DMS53 treated with DMSO at 0.1 percent for 48 hours (cell line): ENCODE measurements around the gene SQSTM1.

Source experiments
- DNase-seq: peaks from one replicate; lab custom pipeline; 2025; ENCODE audit not compliant: unreplicated experiment; lab: John Stamatoyannopoulos, UW

The SQSTM1 gene

DNA sequence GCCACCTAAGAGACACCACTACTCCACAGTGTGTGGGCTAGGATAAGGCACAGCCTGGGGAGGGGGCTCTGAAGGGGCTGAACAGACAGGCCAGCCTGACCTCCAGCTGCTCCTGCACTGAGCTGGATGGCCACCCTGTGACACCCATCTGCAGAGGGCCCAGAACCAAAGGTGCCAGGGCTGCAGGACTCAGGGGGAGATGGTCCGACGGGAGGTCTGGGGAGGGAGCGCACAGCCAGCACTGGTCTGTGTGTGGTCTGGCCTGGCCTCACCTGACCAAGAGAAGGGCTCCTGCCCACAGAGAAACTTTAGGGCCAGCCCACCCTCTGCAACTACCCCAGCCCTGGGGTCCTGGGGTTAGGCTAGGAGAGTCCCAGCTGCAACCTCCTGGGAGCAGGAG is 26.1 kb upstream of the SQSTM1 start:
- DNase-seq, result no peak

DNA sequence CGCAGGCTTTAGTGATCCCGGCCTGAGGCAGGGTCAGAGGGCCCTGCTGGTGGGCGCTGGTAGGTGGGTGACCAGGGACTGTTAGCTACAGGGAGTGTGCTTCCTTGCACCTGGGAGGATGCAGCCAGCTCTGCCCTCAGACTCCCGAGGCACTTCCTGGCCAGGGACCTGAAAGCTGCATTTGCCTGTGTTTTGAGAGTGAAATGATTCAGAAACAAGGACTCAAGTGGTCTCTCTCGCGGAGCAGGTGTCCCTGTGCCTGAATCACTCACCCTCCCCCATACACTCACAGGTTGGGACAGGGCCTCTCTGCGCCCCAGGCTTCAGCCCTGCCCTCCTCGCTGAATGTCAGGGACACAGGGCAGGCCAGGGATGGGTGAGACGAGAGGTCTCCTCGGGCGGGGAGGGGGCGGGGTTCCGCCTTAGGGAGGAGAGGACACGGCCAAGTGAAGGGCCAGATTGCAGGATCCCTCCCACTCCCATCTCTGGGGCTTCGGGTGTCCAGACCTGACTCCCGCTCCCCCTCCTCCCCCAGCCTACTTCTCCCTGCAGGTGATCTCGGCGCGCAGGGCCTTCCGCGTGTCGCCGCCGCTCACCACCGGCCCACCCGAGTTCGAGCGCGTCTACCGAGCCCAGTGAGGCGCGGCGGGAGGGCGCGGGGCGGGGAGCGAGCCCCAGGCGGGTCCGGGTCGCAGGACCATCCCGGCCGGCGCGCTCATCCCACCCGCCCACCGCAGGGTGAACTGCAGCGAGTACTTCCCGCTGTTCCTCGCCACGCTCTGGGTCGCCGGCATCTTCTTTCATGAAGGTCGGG is 25.4 kb upstream of the SQSTM1 start:
- peak; percentile 94 for DNase-seq

DNA sequence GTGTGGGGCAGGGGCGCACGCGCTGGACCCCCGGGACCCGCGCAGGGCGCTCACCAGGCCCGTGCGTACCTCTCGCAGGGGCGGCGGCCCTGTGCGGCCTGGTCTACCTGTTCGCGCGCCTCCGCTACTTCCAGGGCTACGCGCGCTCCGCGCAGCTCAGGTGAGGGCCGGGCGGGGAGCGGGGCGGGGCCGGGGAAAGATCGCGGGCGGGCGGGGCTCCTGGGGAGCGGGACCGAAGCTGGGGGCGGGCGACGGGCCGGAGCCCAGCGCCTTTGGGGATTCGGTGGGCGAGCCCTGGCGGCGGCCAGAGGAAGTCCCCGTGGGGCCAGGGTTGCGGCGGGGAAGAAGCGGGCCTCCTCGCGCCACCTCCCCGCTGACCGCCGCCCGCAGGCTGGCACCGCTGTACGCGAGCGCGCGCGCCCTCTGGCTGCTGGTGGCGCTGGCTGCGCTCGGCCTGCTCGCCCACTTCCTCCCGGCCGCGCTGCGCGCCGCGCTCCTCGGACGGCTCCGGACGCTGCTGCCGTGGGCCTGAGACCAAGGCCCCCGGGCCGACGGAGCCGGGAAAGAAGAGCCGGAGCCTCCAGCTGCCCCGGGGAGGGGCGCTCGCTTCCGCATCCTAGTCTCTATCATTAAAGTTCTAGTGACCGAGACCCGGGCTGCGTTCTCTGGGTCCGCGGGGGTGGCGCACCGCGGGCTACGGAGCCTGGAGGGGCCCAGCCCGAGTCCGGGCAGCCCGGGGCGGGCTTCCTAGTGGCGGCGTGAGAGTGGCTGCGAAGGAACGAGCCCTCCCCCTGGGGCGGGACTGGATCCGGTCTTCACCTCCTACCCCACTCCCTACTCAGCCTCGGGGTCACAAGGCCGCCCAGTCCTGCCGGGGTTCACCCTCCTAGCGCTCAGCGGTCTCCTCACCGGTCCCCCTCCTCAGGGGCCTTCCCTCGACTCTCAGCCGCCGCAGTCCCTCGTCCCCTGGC is 24.6 kb upstream of the SQSTM1 start:
- peak; percentile 79 for DNase-seq

DNA sequence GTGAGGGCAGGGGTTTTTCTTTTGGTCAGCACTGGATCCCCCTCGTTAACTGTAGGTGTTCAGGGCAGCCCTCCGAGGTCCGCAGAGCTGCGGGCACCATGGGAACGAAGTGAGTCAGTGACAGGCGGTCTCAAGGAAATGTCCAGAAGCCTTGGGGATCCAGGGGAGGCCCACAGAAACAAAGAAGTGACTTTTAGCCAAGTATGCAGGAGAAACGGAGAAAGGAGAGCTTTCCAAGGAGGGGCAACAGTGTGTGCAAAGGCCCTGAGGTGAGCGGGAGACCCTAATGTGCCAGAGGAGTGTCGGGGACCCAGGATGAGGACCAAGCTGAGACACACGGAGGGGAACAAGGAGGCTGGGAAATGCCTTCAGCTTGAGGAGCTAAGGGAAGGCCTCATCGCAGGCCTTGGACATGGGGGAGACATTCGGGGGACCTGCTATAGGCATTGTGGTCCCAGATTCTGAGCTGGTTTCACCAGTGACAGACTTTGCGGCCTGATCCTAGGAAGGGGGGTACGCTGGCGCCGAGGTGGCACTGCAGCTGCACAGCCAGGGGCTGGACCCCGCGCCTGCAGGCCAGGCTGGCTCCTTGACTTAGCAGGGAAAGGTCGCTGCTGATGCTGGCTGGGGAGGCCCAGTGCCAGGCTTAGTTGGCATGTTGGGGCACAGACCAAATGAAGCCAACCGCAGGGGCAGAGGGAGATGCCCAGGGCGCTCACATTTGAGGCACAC is 23.7 kb upstream of the SQSTM1 start:
- no peak for DNase-seq

DNA sequence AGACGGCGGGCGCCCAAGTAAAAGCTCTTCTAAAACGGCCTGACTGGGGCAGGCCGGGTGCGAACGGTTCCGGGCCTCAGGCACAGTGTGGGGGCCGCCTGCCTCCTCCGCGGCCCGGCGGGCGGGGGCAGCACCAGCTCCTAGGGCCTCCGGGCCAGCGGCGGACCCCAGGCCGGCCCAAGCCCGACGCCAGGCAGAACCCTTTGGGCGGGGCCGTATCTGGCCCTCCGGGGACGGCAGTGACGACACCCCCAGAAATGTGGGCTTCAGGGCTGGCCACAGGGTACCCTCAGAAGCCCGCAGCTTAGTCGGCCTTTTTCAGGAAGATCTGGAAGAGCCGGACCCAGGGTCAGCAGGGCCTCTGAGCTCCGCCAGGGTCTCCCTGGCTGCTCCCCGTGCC is 23.0 kb upstream of the SQSTM1 start:
- DNase-seq, result no peak

DNA sequence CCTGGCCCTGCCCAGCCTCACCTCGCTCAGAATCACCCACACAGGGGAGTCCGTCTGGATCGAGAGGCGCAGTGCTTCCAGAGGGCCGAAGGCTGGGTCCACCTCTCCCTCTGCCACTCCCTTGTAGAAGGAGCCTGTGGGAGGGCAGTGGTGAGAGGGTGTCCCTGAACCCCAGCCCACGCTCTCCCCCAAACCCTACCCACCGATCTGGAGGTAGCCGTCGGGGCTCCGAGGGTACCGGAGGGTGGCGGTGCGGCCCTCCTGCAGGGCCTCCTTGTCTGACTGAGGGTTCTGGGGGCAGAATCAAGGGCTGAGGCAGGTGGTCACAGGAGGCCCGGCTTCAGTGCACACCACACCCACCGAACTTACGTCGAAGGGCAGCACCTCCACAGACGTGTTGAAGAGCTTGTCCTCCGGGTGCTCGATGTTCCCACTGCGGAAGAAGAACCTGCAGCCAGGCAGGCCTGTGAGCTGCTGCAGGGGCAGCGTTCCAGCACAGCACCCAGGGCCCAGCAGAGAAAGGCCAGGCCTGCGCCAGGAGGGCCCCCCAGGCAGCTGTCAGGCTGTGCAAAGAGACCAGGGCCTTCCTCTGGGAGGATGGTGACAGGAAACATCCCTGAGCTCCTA is 22.4 kb upstream of the SQSTM1 start:
- DNase-seq, result no peak

DNA sequence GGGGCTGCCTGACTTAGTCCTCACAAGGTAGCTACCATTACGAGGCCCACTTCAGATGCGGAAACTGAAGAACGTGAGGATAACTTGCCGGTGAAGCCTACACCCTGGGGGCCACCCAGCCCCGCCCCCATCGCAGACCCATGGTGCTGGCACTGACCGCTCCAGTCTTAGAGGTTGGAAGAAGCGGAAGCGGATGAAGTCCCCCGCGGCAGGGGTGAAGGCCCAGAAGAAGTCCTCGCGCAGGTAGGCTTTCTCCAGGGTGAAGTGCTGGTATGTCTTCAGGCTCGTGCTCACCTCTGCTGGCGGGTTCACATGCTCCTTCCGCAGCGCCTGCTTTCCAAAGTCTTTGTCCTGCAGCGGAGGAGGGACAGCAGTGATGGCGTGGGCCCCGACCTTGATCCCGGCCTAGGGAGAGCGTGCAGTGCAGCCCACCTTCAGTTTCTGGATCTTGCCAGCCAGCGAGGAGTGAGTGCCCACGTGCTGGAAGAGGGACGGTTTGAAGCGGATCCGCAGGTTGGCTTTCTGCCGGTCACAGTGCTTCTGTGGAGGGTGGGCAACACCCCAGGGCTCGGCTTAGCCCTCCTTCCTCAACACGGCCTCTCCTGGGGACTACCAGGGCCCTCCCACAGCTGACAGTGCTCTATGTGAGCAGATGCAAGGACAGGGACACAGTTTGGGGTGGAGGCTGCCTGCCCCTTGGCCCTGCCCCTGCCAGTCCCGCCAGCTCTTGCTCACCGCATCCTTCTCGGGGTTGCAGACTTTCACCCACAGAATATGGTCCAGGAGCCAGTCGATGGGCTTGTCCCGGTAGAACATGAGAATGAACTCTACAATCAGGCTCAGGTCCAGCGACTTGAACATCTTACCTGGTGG is 21.7 kb upstream of the SQSTM1 start:
- no peak for DNase-seq

DNA sequence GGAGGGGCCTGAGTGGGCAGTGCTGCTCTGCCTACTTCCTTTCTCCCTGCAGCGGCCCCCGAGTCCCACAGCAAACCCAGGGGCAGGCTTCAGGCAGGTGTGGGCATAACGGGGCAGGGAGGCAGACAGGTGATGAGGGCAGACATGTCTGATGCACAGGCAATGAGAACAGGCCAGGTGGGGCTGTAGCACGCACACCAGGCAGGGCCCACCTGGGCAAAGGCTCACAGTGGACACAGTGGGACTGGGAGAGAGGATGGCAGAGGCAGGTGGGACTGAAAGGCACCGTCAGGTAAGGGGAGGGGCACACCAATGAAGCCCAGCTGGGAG is 21.1 kb upstream of the SQSTM1 start:
- DNase-seq, result no peak

DNA sequence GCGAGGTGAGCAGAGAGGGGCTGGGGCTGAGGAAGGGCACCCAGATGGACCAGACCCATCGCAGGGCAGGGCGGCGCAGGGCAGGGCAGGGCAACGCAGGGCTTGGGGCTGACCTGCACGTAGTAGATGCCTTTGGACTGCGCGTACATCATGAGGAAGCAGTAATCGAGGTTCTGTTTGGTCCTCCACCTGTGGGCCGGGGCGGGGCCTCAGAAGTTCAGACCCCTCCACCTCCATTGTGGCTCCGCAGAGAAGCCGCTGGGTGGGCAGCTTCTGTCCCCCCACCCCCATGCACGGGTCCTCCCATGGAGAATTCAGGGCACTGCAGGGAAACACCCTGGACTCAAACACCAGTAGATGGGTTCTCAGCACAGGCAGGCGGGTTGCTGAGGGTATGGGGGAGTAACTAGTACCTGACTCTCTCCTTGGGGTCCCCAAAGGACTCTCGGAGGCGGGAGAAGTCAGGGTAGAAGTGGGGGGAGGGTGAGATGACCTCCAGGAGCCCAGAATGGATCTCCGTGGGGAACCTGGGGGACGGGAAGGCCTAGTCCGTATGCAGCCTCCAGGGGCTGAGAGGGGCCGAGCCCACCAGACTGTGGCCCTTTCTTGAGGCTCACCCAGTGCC is 20.5 kb upstream of the SQSTM1 start:
- DNase-seq, result no peak

DNA sequence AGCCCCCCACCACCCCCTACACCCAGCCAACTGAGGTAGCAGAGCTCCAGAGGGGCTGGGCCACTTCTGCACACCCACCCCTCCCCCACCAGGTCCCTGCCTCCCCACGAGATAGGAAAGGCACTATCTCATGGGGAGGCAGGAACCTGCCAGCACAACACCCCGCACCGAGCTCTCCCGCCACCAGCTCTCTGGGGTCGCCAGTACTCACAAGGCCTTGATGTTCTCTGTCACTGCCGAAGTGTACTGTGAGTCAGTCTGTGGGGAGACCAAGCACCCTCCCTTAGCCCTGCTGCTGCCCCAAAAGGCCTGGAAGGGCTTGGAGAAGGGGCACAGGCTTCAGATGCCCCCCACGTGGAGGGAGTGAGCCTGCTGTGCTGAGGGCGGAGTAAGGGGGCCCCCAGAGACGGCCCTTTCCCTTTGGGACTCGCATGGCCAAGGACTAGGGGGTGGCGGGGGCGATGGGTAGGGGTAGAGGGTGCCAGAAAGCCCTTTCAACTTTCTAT is 20.0 kb upstream of the SQSTM1 start:
- DNase-seq, result no peak

DNA sequence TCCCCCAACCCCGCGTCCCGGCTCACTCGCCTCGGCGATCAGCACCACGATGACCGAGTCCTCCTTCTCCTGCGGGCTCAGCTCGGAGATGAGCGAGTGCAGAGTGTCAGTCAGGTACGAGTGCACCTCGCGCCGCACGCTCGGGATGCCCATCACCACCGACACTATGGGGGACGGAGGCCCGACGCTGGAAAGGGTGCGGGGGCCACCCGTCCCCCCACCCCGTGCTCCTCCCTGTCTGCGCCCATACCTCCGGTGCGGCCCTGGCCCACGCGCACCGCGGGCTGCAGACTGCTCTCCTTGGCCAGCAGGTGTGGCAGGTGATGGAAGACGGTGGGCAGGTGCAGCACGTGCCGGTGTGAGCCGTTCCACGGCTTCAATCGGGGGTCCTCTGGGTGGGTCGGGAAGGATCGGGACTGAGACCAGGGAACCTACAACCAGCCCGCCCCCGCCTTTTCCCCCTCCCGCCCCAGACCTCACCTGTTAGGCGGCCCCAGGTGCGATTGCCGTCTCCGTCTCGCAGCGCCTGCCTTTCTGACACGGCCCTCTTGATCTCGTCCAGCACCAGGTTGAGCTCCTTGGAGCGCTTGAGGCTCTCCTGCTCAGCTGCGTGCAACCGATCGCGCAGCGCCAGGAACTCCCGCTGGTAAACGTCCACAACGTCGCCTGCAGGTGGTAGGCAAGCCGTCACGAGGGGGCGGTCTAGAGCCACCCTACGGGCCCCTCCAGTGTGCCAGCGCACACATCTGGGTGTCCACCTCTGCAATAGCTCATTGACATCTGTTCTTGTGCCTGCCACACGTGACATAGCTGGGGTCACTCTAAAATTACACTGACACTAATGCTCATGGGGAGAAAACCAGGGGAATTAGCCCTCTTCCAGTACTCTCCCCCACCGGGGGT is 19.1 kb upstream of the SQSTM1 start:
- peak; percentile 57 for DNase-seq

DNA sequence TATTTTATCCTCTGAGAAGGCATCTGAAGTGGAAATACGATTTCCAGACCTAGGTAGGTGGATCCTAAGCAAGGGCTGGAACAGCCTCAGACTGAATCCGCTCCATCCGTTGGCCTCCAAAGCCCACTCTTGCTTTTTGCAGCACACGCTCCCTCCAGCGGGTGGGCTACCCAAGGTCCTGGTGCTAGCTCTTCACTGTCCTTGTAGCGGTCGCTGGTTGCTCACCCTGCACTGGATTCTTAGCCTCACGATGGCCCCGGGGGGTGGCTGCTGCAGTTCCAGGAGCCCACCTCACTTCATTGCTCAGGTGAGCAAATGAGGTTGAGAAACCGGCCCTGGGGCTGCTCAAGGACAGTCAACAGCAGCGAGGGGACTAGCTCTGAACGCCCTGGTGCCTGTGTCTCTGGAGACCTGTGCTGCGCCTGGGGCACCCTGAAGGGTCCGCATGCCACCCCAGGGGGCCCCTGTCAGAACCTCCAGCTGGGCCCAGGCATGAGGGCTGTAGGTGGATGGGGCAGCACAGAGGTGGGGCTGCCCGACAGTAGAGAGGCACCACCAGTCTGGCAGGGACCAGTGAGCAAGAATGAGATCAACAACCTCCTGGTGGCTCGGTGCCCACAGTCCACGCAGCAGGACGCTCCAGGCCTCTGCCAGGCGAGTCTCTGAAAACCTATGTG is 18.4 kb upstream of the SQSTM1 start:
- no peak for DNase-seq

DNA sequence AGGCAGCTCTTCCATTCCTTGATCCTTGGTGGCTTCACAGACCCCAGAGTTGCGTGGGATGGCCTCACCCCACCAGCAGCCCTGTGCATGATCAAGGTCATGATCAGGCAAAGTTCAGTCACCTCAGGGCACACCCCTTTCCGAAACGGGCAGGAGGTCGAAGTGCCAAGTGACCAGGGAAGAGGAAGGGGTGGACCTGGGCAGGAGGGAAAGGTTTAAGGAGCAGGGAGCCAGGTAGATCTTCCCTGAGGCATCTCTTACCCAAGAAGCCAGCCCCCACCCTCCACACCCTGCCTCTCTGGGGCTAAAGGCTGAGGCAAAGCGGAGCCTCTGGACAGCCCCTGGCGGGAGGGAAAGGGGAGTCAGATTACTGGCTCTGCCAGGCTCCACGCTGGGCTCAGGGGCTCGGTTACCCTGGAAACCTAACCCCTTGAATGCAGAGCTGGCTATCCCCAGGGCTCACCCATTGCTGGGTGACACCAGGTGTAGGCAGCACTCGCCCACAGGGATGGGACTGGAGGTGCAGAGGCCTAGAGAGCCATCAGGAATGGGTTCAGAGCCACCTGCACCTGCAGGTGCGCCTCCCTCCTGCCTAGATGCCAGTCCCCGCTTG is 17.6 kb upstream of the SQSTM1 start:
- no peak for DNase-seq

DNA sequence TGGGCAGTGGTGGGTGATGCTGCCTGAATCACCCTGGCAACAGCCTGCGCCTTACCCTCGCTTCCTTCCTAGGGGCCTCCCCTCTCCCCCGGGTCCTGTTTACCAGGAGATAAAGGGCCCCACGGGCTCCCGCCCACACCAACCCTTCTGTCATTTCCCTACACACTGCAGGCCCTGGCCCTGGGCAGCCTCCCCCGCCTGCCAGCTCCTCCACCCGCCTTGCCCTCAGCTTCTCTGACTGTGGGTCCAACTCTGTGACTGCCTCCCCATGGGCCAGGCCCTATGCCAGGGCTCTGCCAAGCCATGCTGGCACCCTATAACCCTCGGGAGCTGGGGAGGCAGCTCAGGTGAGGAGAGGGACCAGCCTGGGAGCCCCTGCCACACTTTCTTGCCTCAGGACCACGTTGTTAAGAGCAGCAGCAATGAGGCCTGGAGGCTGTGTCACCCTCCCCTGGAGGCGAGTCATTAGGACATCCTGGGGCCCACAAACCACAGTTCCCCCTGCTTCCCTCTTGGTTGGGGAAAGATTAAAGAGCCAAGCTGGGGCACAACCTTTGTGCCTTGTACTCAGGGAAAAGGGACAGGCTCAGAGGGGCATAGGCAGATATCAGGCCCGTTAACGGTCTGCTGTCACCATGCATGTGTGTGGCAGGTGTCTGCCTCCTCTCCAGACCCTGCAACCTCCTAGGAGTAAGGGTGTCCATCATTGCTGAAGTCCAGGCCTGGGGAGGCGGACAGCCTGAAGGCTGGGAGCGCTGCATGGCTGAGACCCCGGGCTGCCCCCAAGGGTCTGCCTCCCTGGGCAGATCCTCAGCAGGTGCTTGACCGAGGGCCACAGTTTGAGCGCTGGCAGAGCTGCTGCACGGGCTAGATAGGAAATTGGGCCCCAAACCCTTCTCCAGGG is 16.8 kb upstream of the SQSTM1 start:
- DNase-seq, result no peak

DNA sequence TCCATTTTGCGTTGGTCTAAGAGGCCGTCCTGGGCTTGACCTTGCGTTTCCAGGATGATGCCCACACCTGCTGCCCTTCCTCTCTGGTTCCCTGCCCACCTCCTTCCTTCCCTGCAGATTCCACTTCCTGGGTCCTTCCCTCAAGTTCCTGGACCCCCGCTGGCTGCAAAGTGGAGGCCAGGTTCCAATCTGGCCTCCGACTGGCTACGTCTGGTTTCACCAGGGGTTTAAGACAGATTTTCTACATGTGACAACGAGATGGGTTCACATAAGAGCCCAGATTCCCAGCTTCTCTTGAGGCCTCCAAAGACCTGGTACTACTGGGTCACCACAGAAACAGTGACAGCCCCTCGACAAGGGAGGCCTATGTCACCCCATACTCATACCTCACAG is 16.2 kb upstream of the SQSTM1 start:
- no peak for DNase-seq

DNA sequence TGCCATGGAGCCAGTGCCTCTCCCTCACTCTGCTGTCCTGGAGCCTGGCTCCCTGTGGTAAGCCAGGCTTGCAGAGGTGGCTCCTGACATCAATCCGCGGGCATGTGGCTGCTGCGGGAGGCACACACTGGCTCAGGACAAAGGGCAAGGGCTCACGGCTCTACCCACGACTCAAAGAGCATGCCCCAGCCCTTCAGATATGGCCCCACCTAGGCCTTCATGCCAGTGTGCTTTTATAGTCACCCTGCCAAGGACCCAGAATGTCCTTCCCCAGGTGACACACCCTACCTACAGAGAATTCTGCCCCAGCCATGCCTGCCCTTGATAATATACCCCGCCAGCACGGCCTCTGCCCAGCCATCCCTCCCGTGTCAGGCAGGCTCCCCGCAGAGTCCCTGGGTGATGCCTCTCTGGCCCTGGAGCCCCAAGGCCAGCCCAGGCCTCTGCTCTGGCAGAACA is 15.6 kb upstream of the SQSTM1 start:
- DNase-seq, result no peak
